Measurements from ENCODE around the gene INTS3. TPM values are rescaled to one million over a fixed set of nuclear protein-coding genes. Genes with fewer than 3 reads are reported as not detected.

Gene INTS3
- total RNA-seq, 1 experiment from 2014 or later: 18.6 TPM

Other genes starting within 250 kb of the INTS3 start
- gene S100A6, start 192.1 kb upstream of the INTS3 start, total RNA-seq (2014; rRNA removed; shearing (Covaris generic)): 469 and 852 TPM in 2 replicates
- not detected in 2 replicates for gene S100A5, start 187.1 kb upstream of the INTS3 start, total RNA-seq (2014; rRNA removed; shearing (Covaris generic))
- gene S100A4, start 182.2 kb upstream of the INTS3 start, total RNA-seq (2014; rRNA removed; shearing (Covaris generic)): 33.4 and 36.2 TPM in 2 replicates
- 5.2 and 5.3 TPM in 2 replicates for gene S100A3, start 178.8 kb upstream of the INTS3 start, total RNA-seq (2014; rRNA removed; shearing (Covaris generic))
- gene S100A2, start 162.2 kb upstream of the INTS3 start, total RNA-seq (2014; rRNA removed; shearing (Covaris generic)): 17.8 and 33.2 TPM in 2 replicates
- gene S100A16, start 114.9 kb upstream of the INTS3 start, total RNA-seq (2014; rRNA removed; shearing (Covaris generic)): 25.1 and 35.9 TPM in 2 replicates
- not detected in 2 replicates for gene S100A14, start 111.7 kb upstream of the INTS3 start, total RNA-seq (2014; rRNA removed; shearing (Covaris generic))
- 160 and 175 TPM in 2 replicates for gene S100A13, start 100.5 kb upstream of the INTS3 start, total RNA-seq (2014; rRNA removed; shearing (Covaris generic))
- gene S100A1, start 99.6 kb upstream of the INTS3 start, total RNA-seq (2014; rRNA removed; shearing (Covaris generic)): 0.91 TPM in 1 of 2 replicates, not detected in the other
- gene CHTOP, start 94.0 kb upstream of the INTS3 start, total RNA-seq (2014; rRNA removed; shearing (Covaris generic)): 39.3 and 42.6 TPM in 2 replicates
- 82.5 and 98.7 TPM in 2 replicates for gene SNAPIN, start 69.3 kb upstream of the INTS3 start, total RNA-seq (2014; rRNA removed; shearing (Covaris generic))
- 345 and 420 TPM in 2 replicates for gene ILF2, start 57.1 kb upstream of the INTS3 start, total RNA-seq (2014; rRNA removed; shearing (Covaris generic))
- not detected in 2 replicates for gene NPR1, start 49.4 kb upstream of the INTS3 start, total RNA-seq (2014; rRNA removed; shearing (Covaris generic))
- 0.93 and 2.9 TPM in 2 replicates for gene SLC27A3, start 47.4 kb downstream of the INTS3 start, total RNA-seq (2014; rRNA removed; shearing (Covaris generic))
- 4.9 and 7.2 TPM in 2 replicates for gene GATAD2B, start 194.9 kb downstream of the INTS3 start, total RNA-seq (2014; rRNA removed; shearing (Covaris generic))
- gene DENND4B, start 218.7 kb downstream of the INTS3 start, total RNA-seq (2014; rRNA removed; shearing (Covaris generic)): 3.5 and 4.3 TPM in 2 replicates
- 6.5 and 7.0 TPM in 2 replicates for gene CRTC2, start 230.6 kb downstream of the INTS3 start, total RNA-seq (2014; rRNA removed; shearing (Covaris generic))
- 93.2 and 96.9 TPM in 2 replicates for gene SLC39A1, start 235.5 kb downstream of the INTS3 start, total RNA-seq (2014; rRNA removed; shearing (Covaris generic))
- 9.6 and 13.3 TPM in 2 replicates for gene CREB3L4, start 239.9 kb downstream of the INTS3 start, total RNA-seq (2014; rRNA removed; shearing (Covaris generic))
- gene JTB, start 249.6 kb downstream of the INTS3 start, total RNA-seq (2014; rRNA removed; shearing (Covaris generic)): 256 and 283 TPM in 2 replicates